ENCODE data around the gene FBXW7. TPM values are rescaled to one million over a fixed set of nuclear protein-coding genes. Genes with fewer than 3 reads are reported as not detected.

FBXW7 gene
- total RNA-seq, 2 experiments from 2014 or later: 128 to 140 TPM

- H3K9me3 Mint-ChIP-seq: no peaks in the 10 kb centered on the region
- peaks cover 12% of the 10 kb centered on the region for H3K4me1 ChIP-seq (ENCODE audit: insufficient read depth, low read length)
- H3K27ac ChIP-seq (ENCODE audit: low read depth in 1 of 2, low read length in 2 of 2): no peak overlapping the region
- no peak overlapping the region for H3K27ac Mint-ChIP-seq
- DNase-seq (no peak), ATAC-seq (ENCODE audit: poor library complexity) (no peak)
- H3K4me3 Mint-ChIP-seq: no peak overlapping the region
- CTCF ChIA-PET: no interaction called here
- peaks cover 7% of the 10 kb centered on the region for H3K36me3 ChIP-seq (ENCODE audit: insufficient read depth, low read length)
- peaks cover 35% of the 10 kb centered on the region for H3K36me3 Mint-ChIP-seq (ENCODE audit: low read depth)
- POLR2A ChIA-PET: no interaction called here
- H3K27me3 ChIP-seq (ENCODE audit: control insufficient read depth in 1 of 2, insufficient read depth in 2 of 2, low read length in 2 of 2): no peaks in the 10 kb centered on the region
- TF ChIP-seq CTCF (IDR thresholded peaks at IDR 0.05): no peak
- intact Hi-C loops (cut with DNase I, micrococcal nuclease): no loop called here
- no peaks in the 10 kb centered on the region for H3K27me3 Mint-ChIP-seq
- H3K9me3 ChIP-seq (ENCODE audit: control insufficient read depth in 1 of 2, insufficient read depth in 1 of 2, low read length in 2 of 2): no peaks in the 10 kb centered on the region
- peaks cover 82% of the 10 kb centered on the region for H3K4me1 Mint-ChIP-seq (ENCODE audit: low read depth)
- no peak overlapping the region for H3K4me3 ChIP-seq (ENCODE audit: low read length)
Observed at GRCh38 chr4:152512483-152512882, 23.4 kb downstream of the FBXW7 start.

- POLR2A ChIA-PET: interaction anchor here (1.4 kb wide), 1 partner anchor 26 kb away, joined by 7 read pairs; no protein-coding TSS in a partner anchor
- ATAC-seq (ENCODE audit: poor library complexity) (no peak), DNase-seq (peak in 1 of 14 experiments; percentile 41)
- H3K4me1 Mint-ChIP-seq (ENCODE audit: low read depth): peaks cover 80% of the 10 kb centered on the region
- no peaks in the 10 kb centered on the region for H3K9me3 ChIP-seq (ENCODE audit: control insufficient read depth in 1 of 2, insufficient read depth in 1 of 2, low read length in 2 of 2)
- intact Hi-C loops (cut with DNase I, micrococcal nuclease): no loop called here
- no peaks in the 10 kb centered on the region for H3K9me3 Mint-ChIP-seq
- H3K27ac Mint-ChIP-seq: peak overlapping the region; percentile 10
- no peak for TF ChIP-seq CTCF (IDR thresholded peaks at IDR 0.05)
- H3K36me3 Mint-ChIP-seq (ENCODE audit: low read depth): peaks cover 34% of the 10 kb centered on the region
- CTCF ChIA-PET: interaction anchor here (1.5 kb wide), 1 partner anchor 10 kb away, joined by 4 read pairs; no protein-coding TSS in a partner anchor
- peak overlapping the region; percentile 3 for H3K4me3 ChIP-seq (ENCODE audit: low read length)
- no peaks in the 10 kb centered on the region for H3K27me3 ChIP-seq (ENCODE audit: control insufficient read depth in 1 of 2, insufficient read depth in 2 of 2, low read length in 2 of 2)
- no peaks in the 10 kb centered on the region for H3K27me3 Mint-ChIP-seq
- H3K27ac ChIP-seq (ENCODE audit: low read depth in 1 of 2, low read length in 2 of 2): no peak overlapping the region
- H3K36me3 ChIP-seq (ENCODE audit: insufficient read depth, low read length): peaks cover 14% of the 10 kb centered on the region
- H3K4me1 ChIP-seq (ENCODE audit: insufficient read depth, low read length): peaks cover 6% of the 10 kb centered on the region
- H3K4me3 Mint-ChIP-seq: peak overlapping the region; percentile 54
Observed at GRCh38 chr4:152510349-152511147, 25.3 kb downstream of the FBXW7 start.

GRCh38 chr4:152509595-152510225, 26.2 kb downstream of the FBXW7 start:
- Histone ChIP-seq H3K4me3 (ENCODE audit: low read length) (no peak overlapping the region), H3K9me3 (ENCODE audit: control insufficient read depth in 1 of 2, insufficient read depth in 1 of 2, low read length in 2 of 2) (no peaks in the 10 kb centered on the region), H3K4me1 (ENCODE audit: insufficient read depth, low read length) (peaks cover 6% of the 10 kb centered on the region), H3K27me3 (ENCODE audit: control insufficient read depth in 1 of 2, insufficient read depth in 2 of 2, low read length in 2 of 2) (no peaks in the 10 kb centered on the region), H3K27ac (ENCODE audit: low read depth in 1 of 2, low read length in 2 of 2) (no peak overlapping the region), H3K36me3 (ENCODE audit: insufficient read depth, low read length) (peaks cover 14% of the 10 kb centered on the region)
- peaks cover 72% of the 10 kb centered on the region for H3K4me1 Mint-ChIP-seq (ENCODE audit: low read depth)
- POLR2A ChIA-PET: interaction anchor here (1.4 kb wide), 1 partner anchor 27 kb away, joined by 7 read pairs; no protein-coding TSS in a partner anchor
- peak overlapping the region; percentile 10 for H3K27ac Mint-ChIP-seq
- DNase-seq (no peak), ATAC-seq (ENCODE audit: poor library complexity) (no peak)
- H3K4me3 Mint-ChIP-seq: no peak overlapping the region
- intact Hi-C loops (cut with DNase I, micrococcal nuclease): no loop called here
- CTCF ChIA-PET: interaction anchor here (1.5 kb wide), 1 partner anchor 9 kb away, joined by 4 read pairs; no protein-coding TSS in a partner anchor
- H3K9me3 Mint-ChIP-seq: no peaks in the 10 kb centered on the region
- peaks cover 31% of the 10 kb centered on the region for H3K36me3 Mint-ChIP-seq (ENCODE audit: low read depth)
- no peaks in the 10 kb centered on the region for H3K27me3 Mint-ChIP-seq
- TF ChIP-seq CTCF (IDR thresholded peaks at IDR 0.05): no peak

Data from CD4-positive, alpha-beta T cell (primary cell).